SH-SY5Y (cell line): ENCODE data around the gene ABCA4.

ENCODE experiments used
- GATA2 ChIP-seq: IDR thresholded peaks from 2 replicates; pipeline ENCODE4 v1.6.1; 2011; ENCODE audit warnings: mild to moderate bottlenecking, low read depth, low read length
- GATA3 ChIP-seq: IDR thresholded peaks from 2 replicates; pipeline ENCODE4 v1.6.1; 2011; ENCODE audit warnings: low read depth, mild to moderate bottlenecking, low read length, moderate library complexity

DNA sequence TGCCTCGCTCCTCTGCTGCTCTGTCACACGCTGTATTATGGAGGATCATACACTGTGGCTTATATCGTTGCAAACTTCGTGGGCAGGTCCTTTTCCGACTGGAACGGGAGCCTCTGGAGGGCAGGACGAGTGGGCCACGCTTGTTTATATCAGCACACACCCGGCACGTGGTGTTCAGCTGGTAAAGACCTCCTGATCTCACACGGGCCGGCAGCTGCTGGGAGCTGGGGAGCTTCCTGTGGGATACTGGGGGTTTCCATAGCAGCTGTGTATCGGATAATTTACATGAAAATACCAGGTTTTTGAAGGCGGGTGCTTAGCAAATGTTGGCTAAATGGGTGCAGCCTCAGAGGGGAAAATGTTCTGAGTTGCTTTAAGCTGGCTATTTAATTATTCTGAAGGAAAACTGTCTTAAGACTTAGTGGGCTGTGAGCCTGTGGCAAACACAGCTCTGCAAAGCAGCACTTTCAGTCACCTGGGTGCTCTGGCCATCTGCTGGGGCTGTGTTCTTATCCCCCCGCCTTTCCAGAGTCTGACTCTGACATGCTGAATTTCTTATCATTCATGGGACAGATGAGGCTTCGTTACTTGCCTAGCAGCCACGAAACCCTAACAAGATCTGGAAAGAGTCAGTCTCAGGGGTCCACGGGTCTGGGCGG, 108.1 kb downstream of the ABCA4 start:
- TF ChIP-seq GATA3 (no peak), GATA2 (no peak)
